IPS DF 4.7 (cell line): ENCODE measurements around the gene GJB5.

Experiments used
- DNase-seq: peaks from one replicate; pipeline ENCODE4 v3.0.0-alpha.2; 2013; ENCODE audit warnings: low spot score; ENCODE audit errors: extremely low read depth

GJB5 gene

GRCh38 chr1:34794001-34794789, 39.3 kb downstream of the GJB5 start:
- no peak for DNase-seq

GRCh38 chr1:34794790-34795180, 39.9 kb downstream of the GJB5 start:
- no peak for DNase-seq

DNA sequence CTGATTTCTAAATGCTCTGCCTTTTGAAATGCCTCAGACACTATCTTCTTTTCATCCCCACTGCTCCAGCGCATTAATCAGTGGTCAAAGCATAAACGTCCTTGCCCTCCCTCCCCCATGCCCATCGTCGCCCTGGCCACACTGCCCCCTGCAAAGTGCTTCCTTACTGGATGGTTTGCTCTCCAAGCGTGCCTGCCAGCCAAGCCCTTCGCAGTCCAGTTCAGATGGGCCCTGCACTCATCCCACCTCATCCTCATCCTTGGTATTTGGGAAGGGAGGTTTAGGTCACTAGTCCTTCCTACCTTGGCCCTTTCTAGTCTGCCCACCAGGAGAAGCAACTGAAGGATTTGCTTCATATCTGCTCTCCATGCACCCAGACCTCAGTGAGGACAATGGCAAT, 41.1 kb downstream of the GJB5 start:
- no peak for DNase-seq

DNA sequence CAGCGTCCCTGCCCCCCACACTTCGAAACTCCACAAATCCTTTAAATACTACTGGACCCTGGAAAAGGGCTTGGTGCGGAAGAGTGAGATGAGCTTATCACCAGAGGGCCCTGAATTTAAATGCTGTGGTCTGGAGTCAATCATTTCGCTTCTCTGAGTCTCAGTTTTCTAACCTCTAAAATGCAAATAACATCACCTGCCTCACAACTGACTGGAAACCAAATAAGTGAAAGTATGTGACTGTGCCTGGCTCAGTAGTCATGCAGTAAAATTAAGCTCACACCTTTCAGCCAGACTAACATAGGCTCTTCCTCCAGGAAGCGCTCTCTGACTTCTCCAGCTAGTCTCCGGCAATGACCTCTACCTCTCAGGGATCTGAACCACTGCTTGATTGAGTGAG, 42.1 kb downstream of the GJB5 start:
- no peak for DNase-seq

GRCh38 chr1:34800214-34800613, 45.4 kb downstream of the GJB5 start:
- DNase-seq = no peak

DNA sequence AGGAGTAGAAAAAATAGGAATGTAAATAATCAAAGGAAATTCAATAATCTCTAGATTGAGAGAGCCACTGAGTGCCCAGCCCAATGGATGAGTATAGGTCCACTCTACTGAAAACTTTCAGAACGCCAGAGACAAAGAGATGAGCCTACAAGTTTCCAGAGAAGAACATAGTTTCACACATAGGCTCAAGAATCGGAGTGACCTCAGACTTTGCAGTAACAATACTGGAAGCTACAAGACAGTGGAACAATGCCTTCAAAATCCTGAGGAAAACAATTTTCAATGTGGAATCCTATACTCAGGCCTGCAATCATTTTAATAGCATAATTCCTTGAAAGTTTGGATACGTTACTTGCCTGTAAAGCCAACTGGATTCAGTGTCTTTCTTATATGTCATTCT, 48.9 kb downstream of the GJB5 start:
- no peak for DNase-seq

GRCh38 chr1:34806396-34806795, 51.5 kb downstream of the GJB5 start:
- DNase-seq = no peak
